Measurements from ENCODE around the gene ENKUR.

The ENKUR gene, protein sequence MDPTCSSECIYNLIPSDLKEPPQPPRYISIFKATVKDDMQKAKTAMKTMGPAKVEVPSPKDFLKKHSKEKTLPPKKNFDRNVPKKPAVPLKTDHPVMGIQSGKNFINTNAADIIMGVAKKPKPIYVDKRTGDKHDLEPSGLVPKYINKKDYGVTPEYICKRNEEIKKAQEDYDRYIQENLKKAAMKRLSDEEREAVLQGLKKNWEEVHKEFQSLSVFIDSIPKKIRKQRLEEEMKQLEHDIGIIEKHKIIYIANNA

DNA sequence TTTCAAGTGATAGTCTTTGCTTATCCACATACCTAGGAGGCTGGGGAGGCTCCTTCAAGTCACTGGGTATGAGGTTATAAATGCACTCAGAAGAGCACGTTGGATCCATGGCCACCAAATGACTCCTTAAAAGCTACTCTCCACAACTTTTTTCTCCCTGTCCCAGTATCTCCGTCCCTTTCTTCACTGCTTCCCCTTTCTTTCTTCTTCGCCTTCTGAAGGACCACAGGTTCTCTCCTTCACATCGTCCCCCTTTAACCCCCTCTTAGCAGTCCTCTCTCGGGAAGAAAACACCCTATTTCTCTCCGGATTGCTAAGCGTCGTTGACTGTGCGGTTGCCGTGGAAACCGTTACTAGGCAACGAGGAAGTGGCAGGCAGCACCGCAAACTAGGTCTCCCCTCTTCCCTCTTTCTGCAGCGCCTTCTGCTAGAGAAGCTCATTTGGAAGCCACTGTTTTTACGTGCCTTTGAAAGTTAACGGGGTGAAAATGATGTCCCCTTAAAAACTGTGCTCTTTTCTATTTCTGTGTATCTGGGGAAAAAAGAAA, at the start of gene ENKUR:
Gene ENKUR, minus strand, starts transcription at position 331 of the 548 bp plus-strand sequence. Its CDS starts 222 bp downstream, at position 109.
- peak; percentile 94 for DNase-seq (ENCODE audit: low spot score)

DNA sequence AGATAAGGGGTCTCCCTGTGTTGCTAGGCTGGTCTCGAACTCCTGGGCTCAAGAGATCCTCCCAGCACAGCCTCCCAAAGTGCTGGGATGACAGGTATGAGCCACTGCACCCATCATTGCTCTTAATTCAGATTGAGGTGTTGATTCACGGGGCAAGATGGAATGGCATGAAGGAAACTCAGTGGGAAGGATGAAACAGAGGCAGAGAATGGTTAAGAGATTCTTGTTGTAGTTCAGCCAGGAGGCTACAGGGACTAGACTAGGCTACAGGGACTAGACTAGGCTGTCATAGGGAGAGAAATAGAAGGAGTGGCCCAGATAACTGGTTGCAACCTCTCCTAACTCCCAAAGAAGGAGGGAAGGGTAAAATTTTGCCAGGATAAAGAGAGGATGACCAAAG, 48.4 kb upstream of the ENKUR start:
- no peak for DNase-seq (ENCODE audit: low spot score)

DNA sequence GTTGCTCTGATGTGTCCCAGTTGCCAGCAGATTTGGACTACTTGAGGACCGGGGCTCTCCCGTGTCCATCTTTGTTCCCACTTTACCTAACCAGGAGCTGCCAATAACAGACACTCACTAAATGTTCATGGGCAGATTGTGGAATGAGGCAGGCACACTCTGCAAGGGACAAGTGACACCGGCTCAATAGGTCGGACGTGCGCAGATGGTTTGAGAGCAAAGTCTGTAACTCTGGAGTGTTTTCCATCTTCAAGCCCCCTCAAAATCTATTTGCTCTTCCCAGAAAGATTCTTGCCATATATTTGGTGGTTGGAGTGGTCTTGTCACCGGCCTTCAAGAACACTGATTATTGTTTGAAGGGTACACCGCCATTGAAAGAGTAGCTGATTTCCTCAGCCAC, 47.7 kb upstream of the ENKUR start:
- no peak for DNase-seq (ENCODE audit: low spot score)

DNA sequence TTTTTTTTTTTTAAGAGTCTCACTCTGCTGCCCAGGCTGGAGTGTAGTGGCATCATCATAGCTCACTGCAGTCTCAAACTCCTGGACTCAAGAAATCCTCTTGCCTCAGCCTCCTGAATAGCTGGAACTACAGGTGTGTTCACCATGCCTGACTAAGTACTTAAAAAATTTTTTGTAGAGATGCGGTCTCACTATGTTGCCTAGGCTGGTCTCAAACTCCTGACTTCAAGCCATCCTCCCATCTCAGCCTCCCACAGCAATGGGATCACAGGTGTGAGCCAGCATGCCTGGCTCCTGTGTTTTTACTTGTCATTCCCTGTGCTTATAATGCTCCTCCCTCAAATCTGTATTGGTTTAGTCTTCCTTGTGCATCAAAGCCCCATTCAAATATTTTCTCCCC, 47.2 kb upstream of the ENKUR start:
- no peak for DNase-seq (ENCODE audit: low spot score)

DNA sequence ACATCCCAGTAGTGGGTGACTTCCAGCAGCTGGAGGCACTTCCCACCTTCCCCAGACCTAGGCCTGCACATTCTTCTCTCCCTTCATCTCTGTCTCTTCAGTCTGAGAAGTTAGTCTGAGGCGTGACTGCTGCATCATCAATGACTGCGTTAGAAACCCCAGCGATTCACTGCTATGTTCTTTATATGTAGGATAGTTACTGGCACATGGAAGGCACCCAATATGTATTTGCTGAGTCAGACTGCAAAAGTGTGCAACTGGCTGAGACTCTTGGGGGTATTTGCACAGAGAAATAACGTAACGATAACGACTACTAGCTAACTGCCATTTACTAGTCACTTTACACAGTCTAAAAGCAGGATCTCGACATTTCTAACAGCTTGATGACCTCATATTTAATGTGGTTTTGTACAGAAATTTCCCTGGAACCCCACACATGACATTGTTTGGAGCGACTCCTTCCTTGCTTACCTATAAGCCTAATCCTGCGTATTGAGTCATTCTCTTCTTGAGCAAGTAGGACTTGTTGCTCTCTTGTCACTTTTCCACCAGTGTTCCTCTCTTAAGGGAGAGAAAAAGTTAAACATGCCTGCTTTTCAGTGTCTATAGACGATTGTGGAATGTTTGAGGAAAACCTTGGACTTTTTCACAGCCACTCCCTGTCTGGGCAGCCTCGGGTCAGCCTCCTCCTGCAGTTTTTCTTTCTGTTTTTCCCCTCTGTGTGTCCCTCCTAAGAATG, 45.9 kb upstream of the ENKUR start:
- DNase-seq (ENCODE audit: low spot score), result no peak

DNA sequence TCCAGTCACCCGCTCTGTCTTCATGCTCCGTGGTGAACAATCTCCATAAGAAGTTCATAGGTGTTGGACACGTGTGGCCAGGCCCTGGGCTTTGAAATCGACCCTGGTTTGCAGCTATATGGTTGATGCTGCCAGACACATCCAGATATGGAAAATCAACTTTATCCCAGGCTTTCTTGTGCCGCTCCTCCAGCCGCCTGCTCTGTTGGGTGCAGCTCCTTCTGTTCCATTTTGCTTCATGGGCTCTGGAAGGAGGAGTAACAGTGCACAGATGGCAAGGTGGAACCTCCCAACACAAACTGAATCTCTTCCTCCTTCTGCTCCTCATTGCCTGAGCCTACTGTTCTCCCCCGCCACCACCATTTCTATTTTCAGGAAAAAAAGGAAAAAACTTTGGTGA, 45.2 kb upstream of the ENKUR start:
- no peak for DNase-seq (ENCODE audit: low spot score)

DNA sequence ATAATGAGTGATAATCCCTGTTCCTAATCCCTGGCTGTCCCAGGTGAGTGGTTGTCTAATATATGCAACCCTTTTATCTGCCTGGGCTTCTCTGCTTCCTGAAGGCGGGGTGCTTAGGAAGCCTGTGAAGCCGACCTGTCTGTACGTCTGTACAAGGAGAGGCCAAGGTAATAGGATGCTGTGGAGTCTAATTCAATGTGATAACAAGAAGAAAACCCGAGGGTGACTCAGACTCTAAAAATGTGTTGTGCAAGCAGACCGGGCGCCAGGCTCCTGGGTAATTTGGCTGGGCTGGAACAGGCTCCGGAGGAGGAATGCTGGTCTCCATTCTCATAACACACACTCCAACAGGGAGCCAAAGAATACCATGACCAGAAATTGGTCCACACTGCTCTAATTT, 44.0 kb upstream of the ENKUR start:
- no peak for DNase-seq (ENCODE audit: low spot score)

DNA sequence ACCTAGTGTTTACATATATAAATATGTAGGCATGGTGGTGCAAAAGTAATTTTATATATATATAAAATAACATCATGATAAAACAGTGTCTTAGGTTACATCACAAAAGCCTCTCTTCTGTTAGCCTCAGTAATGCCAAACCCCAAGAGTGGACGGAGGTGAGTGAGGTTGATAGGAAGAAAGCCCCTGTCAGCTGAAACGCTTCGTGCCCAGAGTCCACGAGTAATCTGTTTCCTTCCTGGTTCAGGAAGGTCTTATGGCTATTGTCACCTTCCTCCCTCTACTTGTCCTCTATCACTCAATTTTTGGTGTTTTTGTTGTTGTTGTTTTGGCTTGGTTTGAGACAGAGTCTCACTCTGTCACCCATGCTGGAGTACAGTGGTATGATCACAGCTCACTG, 41.9 kb upstream of the ENKUR start:
- DNase-seq (ENCODE audit: low spot score), result no peak

DNA sequence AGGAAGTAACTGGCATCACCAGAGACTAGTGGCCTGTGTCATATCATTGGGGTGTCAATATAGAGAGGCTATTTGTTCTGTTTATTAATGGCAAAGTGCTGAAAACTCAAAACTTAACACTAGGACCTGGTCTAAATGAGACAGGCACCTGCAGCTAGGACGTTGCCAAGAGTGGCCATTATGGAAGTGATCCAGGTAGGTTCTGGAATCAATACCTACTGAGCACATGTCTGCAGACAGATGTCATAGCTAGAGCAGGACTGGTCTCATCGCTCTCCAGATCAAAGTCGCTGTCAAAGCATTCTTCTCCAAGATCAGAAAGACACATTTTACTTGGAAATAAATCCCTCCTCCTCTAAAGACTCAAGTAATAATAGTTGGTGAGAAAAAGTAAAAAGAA, 40.8 kb upstream of the ENKUR start:
- DNase-seq (ENCODE audit: low spot score), result no peak

DNA sequence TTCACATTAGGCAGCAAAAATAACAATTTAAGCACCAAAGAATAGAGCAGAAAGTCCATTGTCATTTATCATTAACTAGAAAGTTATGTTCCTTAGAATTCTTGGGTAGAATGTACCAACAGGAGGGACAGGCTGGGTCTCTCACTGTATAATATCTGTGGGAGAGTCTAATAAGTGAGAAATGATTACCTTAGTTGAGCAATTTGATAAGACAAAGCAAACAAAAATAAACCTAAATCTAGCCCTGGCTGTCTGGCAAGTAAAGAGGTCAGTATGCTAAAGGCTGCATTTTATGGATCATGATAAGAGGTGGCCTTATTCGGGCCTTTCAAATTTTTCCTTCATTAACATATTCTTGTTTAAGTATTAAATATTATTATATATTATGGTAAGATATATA, 36.1 kb upstream of the ENKUR start:
- DNase-seq (ENCODE audit: low spot score), result no peak

DNA sequence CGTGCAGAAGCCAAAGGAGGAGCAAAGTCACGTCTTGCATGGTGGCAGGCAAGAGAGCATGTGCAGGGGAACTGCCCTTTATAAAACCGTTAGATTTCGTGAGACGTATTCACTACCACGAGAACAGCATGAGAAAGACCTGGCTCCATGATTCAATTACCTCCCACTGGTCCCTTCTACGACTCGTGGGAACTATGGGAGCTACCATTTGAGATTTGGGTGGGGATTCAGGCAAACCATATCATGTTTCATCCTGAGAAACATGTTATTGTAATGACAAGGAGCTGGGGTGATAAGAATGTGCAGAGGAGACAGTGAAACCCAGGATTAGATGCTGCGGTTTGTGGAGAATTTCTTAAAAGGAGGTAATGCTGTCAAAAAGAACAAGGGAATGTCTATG, 34.4 kb upstream of the ENKUR start:
- no peak for DNase-seq (ENCODE audit: low spot score)

DNA sequence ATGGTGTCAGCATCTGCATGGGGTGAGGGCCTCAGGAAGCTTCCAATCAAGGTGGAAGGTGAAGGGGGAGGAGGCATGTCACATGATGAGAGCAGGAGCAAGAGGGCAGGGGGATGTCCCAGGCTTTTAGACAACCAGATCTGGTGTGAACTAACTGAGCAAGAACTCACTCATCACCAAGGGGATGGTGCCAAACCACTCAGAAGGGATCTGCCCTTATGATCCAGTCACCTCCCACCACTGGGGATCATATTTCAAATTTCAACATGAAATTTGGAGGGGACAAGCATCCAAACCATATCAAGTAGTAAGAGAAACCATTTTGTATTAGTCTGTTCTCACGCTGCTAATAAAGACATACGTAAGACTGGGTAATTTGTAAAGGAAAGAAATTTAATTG, 34.0 kb upstream of the ENKUR start:
- DNase-seq (ENCODE audit: low spot score), result no peak

DNA sequence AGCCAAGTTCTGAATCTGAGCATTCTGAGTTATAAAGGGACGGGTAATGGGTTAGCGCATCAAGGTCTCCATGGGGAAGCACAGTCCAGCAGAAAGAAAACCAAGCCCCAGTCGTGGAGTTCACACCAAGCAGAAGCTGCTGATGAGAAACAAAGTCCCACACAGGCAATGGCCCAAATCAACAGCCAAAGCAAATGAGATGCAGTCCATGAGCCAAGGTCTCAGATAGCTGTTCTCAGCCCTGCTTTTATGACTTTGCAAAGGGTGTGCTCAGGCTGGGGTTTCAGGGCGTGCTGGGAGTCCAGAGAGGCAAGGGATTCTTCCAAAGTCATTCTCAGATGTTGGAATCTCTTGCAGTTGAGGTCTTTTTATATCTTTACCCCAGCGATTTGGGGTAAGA, 32.5 kb upstream of the ENKUR start:
- no peak for DNase-seq (ENCODE audit: low spot score)

DNA sequence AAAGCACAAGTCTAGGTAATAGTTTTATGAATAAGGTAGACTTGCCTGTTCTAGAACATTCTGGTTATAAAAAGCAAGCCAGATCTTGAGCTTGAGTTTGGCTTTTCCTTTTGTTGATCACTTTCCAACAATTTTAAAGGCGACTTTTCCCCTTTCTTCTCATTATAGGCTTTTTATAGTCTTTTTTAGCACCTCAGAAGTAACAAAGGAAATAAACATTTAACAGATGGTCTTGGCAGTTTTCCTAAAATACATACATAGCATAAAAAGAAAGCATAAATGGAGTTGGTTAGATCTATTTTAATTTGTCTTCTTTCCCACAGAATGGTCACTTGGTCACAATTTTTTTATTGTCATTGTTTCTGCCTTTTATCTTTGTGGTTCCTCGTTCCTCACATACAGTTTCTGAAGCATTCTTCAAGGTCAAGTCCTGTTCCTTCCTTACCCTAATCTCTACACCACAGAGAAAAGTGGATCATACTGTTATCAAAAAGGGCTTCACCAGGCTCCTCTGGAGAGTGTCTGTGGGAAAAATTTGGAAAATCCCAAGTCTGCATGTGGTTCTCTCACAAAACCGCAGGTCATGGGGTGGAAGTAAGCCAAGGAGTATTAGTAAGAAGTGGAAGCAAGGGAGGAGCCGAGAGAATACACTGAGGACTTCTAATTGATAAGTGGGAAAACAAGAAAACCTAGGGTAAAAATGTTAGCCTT, 31.8 kb upstream of the ENKUR start:
- no peak for DNase-seq (ENCODE audit: low spot score)

DNA sequence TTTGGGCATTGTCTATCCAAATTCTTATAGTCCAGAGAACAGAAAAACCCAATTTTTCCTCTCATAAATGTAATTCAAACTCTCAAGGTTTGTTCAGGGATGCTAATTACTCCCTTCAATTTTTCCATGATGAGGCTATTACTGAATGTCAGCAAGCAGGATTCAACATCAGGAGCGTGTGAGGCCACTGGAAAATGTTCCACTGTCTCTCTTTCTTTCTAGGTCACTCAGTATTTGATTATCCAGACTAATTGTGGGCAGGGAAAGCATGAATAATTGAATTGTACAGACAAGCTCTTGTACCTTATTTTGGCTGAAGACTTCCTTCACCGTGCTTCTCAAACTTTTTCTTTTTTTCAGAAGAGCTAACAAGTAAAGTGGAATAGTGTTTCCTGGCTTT, 31.1 kb upstream of the ENKUR start:
- DNase-seq (ENCODE audit: low spot score), result no peak

DNA sequence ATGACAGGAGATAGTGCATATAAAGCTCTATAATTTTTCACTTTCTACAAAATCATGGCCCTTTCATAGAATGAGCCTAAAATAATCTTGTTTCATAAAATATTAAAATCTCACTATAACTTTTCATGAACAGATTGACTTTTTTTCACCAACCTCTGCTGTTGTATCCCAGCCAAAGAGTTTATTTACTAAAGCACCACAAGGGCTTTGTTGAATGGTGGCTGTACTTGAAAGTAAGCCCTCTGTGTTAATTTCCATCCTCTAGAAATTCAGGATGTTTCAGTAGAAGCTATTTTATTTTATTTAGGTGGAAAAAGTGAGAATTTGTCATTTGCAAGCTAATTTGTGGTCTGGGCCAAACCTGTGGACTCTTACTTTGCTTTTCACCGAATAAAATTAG, 30.7 kb upstream of the ENKUR start:
- DNase-seq (ENCODE audit: low spot score), result no peak

DNA sequence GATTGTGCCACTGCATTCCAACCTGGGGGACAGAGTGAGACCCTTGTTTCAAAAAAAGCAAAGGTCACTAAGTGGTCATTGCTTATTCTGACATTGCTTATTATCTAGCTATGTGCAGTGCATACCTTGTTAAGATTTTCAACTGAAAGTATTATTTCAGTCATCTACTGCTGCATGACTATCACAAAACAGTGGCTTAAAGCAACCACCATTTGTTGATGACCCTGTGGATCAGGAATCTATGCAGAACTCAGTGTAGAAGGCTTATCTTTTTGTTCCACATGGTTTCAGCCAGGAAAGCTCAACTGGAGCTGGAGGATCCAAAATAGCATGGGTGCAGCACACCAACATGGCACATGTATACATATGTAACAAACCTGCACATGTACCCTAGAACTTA, 23.6 kb upstream of the ENKUR start:
- DNase-seq (ENCODE audit: low spot score), result no peak

DNA sequence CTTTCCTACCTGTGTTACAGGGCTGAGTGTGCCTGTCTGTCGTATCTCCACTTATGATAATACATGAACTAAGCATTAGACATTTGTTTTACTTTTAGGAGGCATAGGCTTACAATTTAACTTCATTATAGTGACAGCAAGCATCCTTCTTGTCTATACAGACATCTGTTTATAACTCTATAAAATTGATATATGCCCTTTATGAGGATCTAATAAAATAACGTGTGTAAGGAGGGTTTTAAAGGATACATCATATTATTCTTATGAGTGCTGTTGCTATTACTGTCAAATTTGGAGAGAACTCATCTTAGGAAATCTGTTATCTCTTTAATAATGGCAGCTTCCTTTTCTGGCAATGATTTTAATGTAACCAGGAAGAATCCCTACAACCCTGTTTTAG, 22.4 kb upstream of the ENKUR start:
- no peak for DNase-seq (ENCODE audit: low spot score)

DNA sequence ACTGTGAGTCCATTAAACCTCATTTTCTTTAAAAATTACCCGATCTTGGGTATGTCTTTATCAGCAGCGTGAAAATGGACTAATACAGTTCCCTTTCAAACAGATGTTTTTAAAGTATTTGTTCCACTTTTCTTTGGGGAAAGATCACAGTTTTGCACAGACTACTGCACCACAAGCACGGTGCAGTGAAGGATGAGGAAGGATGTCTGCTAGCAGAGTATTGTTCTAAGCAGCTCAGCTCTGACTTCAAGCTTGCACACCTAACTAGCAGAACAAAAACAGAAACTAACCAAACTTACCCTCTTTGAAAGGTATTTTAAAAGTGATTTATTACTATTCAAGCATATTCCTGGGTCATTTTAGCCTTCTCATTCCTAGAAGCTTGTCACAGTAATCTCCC, 20.4 kb upstream of the ENKUR start:
- no peak for DNase-seq (ENCODE audit: low spot score)

DNA sequence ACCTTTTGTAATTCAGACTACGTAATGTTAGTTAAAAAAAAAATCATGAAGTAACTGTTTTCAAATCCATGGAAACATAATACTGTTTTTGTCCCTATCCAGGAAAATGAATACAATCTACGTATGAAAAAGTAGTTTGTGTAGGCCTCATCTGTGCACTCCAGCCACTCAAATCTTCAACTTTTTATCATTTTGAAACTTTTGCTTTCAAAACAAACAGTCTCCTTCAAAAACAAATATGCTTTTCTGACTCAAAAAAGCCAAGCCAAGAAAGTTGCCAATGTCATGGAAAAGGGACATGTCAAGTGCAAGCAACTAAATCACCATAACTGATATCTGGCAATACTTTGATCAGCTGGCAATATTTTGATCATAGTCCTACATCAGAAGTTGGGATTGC, 13.6 kb upstream of the ENKUR start:
- no peak for DNase-seq (ENCODE audit: low spot score)

DNA sequence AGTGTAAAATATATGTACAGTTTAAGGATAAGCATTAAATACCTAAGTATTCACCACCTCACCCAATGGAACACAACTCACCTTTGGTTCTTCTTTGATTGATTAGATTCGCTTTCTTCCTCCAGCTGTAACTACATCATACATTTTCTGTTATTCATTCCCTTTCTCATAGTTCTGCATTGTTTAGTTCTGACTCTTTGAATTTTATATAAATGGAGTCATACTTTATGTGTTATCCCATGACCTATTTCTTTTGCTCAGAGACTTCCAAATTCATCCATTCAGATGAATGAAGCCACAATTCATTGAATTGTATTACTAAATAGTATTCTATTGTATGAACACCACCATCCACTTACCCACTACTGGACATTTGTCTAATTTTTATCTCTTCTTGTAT, 12.8 kb upstream of the ENKUR start:
- DNase-seq (ENCODE audit: low spot score), result no peak

DNA sequence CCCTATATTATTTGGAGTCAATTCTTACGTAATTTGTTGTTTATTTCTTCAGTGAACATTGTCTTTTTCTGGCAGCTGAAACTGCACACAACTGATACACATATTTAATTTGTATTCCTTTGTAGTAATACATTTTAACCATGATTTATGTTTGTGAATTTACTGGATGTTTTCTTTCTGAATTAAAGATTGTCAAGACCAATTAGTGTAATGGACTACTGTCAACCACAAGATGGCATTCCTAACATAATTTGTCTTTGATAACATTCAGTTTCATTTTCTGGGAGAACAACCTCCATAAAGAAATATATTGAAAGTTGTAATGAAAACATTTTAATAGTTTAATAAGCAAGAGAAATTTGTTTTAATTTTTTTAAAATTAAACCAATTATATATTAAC, 10.5 kb upstream of the ENKUR start:
- DNase-seq (ENCODE audit: low spot score), result no peak

DNA sequence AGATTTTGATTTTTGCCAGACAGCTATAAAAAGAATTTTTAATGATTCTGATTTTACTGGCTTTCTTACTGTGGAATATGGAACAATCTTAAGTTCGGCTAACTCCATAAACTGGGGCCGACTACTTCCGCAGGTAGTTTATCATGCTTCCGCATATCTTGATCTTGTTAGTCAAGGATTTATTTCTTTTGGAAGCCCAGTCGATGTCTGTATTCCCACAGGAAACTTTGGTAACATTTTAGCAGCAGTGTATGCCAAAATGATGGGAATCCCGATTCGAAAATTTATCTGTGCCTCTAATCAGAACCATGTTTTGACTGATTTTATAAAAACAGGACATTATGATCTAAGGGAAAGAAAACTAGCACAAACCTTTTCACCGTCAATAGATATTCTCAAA, 8.6 kb upstream of the ENKUR start:
- no peak for DNase-seq (ENCODE audit: low spot score)
